ENCODE data around the gene GRIN3B. TPM values are rescaled to one million over a fixed set of nuclear protein-coding genes. Genes with fewer than 3 reads are reported as not detected.
A peak's percentile ranks its signal among the peaks of the same experiment; 100 is the strongest.

Gene GRIN3B
- total and polyA plus RNA-seq, 9 of the 15 experiments (the other 6 are each of a cell fraction or from before 2014, with no cell fraction given): 0.06 to 0.95 (median 0.19) TPM; not detected in 6

- TF ChIP-seq, protein P1, sequence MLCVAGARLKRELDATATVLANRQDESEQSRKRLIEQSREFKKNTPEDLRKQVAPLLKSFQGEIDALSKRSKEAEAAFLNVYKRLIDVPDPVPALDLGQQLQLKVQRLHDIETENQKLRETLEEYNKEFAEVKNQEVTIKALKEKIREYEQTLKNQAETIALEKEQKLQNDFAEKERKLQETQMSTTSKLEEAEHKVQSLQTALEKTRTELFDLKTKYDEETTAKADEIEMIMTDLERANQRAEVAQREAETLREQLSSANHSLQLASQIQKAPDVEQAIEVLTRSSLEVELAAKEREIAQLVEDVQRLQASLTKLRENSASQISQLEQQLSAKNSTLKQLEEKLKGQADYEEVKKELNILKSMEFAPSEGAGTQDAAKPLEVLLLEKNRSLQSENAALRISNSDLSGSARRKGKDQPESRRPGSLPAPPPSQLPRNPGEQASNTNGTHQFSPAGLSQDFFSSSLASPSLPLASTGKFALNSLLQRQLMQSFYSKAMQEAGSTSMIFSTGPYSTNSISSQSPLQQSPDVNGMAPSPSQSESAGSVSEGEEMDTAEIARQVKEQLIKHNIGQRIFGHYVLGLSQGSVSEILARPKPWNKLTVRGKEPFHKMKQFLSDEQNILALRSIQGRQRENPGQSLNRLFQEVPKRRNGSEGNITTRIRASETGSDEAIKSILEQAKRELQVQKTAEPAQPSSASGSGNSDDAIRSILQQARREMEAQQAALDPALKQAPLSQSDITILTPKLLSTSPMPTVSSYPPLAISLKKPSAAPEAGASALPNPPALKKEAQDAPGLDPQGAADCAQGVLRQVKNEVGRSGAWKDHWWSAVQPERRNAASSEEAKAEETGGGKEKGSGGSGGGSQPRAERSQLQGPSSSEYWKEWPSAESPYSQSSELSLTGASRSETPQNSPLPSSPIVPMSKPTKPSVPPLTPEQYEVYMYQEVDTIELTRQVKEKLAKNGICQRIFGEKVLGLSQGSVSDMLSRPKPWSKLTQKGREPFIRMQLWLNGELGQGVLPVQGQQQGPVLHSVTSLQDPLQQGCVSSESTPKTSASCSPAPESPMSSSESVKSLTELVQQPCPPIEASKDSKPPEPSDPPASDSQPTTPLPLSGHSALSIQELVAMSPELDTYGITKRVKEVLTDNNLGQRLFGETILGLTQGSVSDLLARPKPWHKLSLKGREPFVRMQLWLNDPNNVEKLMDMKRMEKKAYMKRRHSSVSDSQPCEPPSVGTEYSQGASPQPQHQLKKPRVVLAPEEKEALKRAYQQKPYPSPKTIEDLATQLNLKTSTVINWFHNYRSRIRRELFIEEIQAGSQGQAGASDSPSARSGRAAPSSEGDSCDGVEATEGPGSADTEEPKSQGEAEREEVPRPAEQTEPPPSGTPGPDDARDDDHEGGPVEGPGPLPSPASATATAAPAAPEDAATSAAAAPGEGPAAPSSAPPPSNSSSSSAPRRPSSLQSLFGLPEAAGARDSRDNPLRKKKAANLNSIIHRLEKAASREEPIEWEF (CRISPR knock-in tag; IDR thresholded peaks at IDR 0.05): no peak
- TF ChIP-seq SETDB1 (IDR thresholded peaks at IDR 0.05; ENCODE audit: low read length): no peak
- no peak for TF ChIP-seq NUFIP1 (IDR thresholded peaks at IDR 0.05; ENCODE audit: partially characterized antibody)
- TF ChIP-seq, protein P2, sequence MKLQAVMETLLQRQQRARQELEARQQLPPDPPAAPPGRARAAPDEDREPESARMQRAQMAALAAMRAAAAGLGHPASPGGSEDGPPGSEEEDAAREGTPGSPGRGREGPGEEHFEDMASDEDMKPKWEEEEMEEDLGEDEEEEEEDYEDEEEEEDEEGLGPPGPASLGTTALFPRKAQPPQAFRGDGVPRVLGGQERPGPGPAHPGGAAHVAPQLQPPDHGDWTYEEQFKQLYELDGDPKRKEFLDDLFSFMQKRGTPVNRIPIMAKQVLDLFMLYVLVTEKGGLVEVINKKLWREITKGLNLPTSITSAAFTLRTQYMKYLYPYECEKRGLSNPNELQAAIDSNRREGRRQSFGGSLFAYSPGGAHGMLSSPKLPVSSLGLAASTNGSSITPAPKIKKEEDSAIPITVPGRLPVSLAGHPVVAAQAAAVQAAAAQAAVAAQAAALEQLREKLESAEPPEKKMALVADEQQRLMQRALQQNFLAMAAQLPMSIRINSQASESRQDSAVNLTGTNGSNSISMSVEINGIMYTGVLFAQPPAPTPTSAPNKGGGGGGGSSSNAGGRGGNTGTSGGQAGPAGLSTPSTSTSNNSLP (IDR thresholded peaks at IDR 0.05; ENCODE audit: borderline replicate concordance, low read depth, low read length): no peak
- TF ChIP-seq, protein P3, sequence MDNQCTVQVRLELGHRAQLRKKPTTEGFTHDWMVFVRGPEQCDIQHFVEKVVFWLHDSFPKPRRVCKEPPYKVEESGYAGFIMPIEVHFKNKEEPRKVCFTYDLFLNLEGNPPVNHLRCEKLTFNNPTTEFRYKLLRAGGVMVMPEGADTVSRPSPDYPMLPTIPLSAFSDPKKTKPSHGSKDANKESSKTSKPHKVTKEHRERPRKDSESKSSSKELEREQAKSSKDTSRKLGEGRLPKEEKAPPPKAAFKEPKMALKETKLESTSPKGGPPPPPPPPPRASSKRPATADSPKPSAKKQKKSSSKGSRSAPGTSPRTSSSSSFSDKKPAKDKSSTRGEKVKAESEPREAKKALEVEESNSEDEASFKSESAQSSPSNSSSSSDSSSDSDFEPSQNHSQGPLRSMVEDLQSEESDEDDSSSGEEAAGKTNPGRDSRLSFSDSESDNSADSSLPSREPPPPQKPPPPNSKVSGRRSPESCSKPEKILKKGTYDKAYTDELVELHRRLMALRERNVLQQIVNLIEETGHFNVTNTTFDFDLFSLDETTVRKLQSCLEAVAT (IDR thresholded peaks at IDR 0.05): no peak
- no peak for TF ChIP-seq TEAD1 (CRISPR knock-in tag; IDR thresholded peaks at IDR 0.05)
- TF ChIP-seq MAZ (CRISPR knock-in tag; conservative IDR thresholded peaks at IDR 0.05 in 1 of 2, IDR thresholded peaks at IDR 0.05 in 1 of 2): peak; percentile 47; a peak in 1 of 4 replicates
- TF ChIP-seq MTF1 (CRISPR knock-in tag; IDR thresholded peaks at IDR 0.05; ENCODE audit: borderline replicate concordance): no peak
- peak; percentile 77; the same call in 1 of the 2 replicates for TF ChIP-seq ZEB2 (IDR thresholded peaks at IDR 0.05)
- no peak for TF ChIP-seq FOXA1 (IDR thresholded peaks at IDR 0.05; ENCODE audit: borderline replicate concordance)
- no peak for TF ChIP-seq SREBF2 (CRISPR knock-in tag; IDR thresholded peaks at IDR 0.05)
- TF ChIP-seq KLF13 (tag; IDR thresholded peaks at IDR 0.05; ENCODE audit: borderline replicate concordance, low read depth): no peak
- TF ChIP-seq HDAC1 (IDR thresholded peaks at IDR 0.05): peak in 1 of 2 experiments; percentile 50; a peak in 1 of 4 replicates
These were observed 41.0 kb upstream of the GRIN3B start (continued) for GRCh38 chr19:958967-959855.

Measured in K562 (cell line).